ENCODE measurements around the gene NUTM2A.
"Not testable (repeated sequence)": the region's sequence is repeated elsewhere in the genome, so short reads cannot be mapped to it uniquely, and the experiment has no call there.

Gene NUTM2A

DNA sequence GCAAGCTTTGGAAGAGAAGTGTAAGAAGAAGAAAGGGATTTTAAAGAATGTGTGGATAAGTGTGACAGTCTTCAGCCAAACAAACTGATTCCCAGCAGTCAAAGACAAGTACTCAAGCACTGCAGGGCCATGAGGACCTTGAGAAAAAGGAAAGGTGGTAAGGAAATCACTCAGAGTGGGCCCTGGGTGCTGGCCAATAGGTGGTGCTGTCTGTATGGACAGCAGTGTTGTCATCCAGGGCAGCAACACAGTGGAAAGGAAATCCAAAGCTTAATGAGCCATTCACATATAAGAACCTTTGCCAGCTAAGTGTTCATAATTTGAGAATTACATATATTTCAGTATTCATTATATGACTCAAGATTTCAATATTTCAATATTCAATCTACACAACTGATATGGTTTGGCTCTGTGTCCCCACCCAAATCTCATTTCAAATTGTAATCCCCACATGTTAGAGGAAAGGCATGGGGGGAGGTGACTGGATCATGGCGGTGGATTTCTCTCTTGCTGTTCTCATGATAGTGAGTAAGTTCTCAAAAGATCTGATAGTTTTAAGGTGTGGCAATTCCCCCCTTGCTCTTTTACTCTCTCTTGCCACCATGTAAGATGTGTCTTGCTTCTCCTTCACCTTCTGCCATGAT is 55.6 kb downstream of the NUTM2A start:
- not testable (repeated sequence) for DNase-seq

All from NCI-H1417 (cell line).